OCI-M2 (cell line): ENCODE results near the gene TICAM1.
A peak's percentile ranks its signal among the peaks of the same experiment; 100 is the strongest.
"Not testable (repeated sequence)": the region's sequence is repeated elsewhere in the genome, so short reads cannot be mapped to it uniquely, and the experiment has no call there.

Source experiments
- DNase-seq: peaks from one replicate; lab custom pipeline; 2025; ENCODE audit not compliant: unreplicated experiment; lab: John Stamatoyannopoulos, UW

Gene TICAM1

GRCh38 chr19:4806384-4806783 is 25.1 kb downstream of the TICAM1 start:
- no peak for DNase-seq

- not testable (repeated sequence) for DNase-seq
These were observed 26.4 kb downstream of the TICAM1 start for GRCh38 chr19:4805140-4805539.

DNA sequence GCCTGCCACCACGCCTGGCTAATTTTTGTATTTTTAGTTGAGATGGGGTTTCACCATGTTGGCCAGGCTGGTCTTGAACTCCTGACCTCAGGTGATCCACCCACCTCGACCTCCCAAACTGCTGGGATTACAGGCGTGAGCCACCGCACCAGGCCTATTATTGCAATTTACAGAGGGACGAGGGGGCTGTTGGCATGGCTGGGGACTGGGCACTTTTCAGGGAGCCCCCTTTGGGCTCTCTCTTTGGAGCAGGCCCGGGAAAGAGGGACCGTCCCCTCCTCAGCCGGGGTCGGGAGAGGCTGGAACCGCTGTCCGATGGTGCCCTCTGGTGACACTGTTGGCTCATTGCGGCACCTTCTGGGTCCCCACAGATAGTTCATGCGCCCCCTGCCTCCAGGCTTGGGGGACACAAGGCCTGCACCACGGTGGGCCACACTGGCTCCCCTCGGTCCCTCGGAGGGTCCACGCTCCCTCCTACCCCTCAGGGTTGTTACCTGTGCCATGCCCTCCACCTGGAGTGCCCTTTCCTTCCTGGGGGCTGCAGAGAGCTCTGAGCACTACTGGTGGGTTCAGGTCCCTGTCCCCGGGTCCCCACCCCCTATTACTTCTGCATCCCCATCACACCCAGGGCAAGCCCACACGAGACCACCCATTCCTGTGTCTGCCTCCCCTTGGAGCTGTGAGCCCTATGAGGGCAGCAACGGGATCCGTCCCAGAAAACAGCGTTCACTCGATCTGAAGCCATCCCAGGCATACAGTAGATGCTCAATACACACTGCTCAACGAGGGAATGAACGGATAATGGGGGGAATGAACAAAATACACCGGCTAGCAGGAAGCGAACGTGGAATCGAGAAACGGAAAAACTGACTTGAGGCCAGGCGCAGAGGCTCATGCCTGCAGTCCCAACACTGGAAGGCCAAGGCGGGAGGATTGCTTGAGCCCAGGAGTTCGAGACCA is 27.5 kb downstream of the TICAM1 start:
- peak; percentile 58 for DNase-seq

GRCh38 chr19:4802711-4803110 is 28.8 kb downstream of the TICAM1 start:
- DNase-seq: no peak

DNA sequence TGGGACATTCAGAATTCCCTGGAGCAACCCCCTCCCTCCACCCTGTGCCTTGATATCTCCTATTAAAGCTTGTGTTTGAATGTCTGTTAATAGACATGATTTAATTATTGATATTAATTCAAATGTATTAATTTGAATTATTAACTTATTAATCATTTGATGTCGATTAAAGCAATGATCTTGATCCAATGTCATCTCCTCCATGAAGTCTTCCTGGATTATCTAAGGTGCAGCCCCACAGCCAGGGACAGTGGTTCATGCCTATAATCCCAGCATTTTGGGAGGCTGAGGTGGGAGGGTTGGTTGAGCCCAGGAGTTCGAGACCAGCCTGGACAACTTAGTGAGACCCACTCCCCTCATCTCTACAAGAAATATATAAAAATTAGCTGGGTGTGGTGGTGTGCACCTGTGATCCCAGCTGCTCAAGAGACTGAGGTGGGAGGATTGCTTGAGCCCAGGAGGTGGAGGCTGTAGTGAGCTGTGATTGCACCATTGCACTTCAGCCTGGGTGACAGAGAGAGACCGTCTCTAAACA is 30.4 kb downstream of the TICAM1 start:
- no peak for DNase-seq

- no peak for DNase-seq
These were observed 30.9 kb downstream of the TICAM1 start for GRCh38 chr19:4800591-4801081.

DNA sequence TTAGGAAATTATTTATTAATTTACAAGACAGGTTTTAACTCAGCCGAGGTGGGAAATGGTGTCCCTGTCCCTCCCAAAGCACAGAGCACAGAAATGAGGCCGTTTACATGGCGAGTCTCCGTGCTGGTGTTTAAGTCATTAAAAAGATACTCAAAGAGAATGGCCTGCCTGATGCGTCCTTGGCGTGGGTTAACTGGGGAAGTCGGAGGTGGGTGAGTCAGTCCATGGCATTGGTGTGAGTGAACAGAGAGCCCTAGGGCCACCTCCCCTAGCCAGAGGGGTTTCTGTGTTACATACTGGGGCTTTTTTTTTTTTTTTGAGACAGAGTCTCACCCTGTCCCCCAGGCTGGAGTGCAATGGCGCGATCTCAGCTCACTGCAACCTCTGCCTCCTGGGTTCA is 36.1 kb downstream of the TICAM1 start:
- no peak for DNase-seq

DNA sequence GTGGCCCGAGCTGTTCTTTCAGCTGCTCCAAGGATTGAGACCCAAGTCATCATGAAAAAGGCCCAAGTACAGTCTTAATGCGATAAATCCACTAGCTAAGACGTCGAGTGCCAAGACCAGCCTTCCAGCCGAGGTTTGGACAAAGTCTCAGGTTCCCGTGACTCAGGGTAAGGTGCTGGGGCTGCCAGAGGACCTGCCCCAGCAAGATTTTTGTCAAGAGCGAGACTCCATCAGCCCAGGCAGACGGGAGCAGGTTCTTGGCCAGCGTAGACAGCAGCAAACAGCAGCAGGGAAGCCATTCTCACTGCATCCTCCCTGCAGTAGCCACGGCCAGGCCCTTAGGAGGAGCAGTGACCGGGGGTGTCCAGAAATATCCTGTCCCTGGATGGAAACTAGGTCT is 36.5 kb downstream of the TICAM1 start:
- no peak for DNase-seq

- not testable (repeated sequence) for DNase-seq
These were observed 38.2 kb downstream of the TICAM1 start for GRCh38 chr19:4793278-4793677.

DNA sequence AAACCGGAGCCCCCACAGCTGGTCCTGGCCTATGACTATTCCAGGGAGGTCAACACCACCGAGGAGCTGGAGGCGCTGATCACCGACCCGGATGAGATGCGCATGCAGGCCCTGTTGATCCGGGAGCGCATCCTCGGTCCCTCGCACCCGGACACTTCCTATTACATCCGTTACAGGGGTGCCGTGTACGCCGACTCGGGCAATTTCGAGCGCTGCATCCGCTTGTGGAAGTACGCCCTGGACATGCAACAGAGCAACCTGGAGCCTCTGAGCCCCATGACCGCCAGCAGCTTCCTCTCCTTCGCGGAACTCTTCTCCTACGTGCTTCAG is 38.7 kb downstream of the TICAM1 start:
- not testable (repeated sequence) for DNase-seq

DNA sequence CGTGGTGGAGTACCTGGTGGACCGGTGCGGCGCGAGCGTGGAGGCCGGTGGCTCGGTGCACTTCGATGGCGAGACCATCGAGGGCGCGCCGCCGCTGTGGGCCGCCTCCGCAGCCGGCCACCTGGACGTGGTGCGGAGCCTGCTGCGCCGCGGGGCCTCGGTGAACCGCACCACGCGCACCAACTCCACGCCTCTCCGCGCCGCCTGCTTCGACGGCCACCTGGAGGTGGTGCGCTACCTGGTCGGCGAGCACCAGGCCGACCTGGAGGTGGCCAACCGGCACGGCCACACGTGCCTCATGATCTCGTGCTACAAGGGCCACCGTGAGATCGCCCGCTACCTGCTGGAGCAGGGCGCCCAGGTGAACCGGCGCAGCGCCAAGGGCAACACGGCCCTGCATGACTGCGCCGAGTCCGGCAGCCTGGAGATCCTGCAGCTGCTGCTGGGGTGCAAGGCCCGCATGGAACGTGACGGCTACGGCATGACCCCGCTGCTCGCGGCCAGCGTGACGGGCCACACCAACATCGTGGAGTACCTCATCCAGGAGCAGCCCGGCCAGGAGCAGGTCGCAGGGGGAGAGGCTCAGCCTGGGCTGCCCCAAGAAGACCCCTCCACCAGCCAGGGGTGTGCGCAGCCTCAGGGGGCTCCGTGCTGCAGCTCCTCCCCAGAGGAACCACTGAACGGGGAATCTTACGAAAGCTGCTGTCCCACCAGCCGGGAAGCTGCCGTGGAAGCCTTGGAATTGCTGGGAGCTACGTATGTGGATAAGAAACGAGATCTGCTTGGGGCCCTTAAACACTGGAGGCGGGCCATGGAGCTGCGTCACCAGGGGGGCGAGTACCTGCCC is 39.3 kb downstream of the TICAM1 start:
- DNase-seq: not testable (repeated sequence)

DNA sequence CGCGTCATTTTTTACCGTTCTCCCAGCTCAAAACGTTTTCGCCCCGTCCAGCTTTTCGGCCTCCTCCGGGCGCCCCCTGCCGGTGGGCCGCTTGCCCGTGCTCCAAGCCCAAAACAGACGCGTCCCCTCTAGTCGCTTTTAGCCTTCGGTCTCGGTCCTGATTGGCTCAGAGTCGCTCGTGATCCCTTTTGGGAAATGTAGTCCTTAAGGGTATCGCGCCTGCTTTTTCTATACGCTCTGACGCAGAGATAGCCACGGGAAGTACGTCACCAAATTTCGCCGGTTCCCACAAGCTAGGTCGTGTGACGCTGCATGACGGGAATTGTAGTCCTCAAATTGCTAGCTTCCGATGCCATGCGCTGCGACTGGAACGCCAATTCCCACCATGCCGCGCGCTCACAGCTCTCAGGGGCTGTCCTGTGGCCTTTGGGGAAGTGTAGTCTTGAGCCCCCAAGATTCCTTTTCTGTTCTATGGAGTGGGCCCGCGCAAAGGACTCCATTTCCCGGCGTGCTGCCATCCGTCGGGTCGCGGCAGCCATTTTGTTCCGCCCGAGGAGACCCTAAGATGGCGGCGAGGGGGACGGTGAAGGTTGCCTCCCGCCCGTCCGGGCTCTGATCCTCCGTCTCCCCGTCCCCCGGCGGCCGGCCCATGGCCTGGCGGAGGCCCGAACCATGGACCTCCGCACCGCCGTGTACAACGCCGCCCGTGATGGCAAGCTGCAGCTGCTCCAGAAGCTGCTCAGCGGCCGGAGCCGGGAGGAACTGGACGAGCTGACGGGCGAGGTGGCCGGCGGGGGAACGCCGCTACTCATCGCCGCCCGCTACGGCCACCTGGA is 40.1 kb downstream of the TICAM1 start, which contains the start of gene FEM1A:
TSS of gene FEM1A (plus strand) at position 552 of the 836 bp plus-strand sequence. CDS start at position 673, 121 bp downstream.
- DNase-seq: peak; percentile 98

- not testable (repeated sequence) for DNase-seq
These were observed 45.0 kb downstream of the TICAM1 start for GRCh38 chr19:4786412-4787016.

- no peak for DNase-seq
These were observed 49.7 kb downstream of the TICAM1 start for GRCh38 chr19:4781801-4782200.

DNA sequence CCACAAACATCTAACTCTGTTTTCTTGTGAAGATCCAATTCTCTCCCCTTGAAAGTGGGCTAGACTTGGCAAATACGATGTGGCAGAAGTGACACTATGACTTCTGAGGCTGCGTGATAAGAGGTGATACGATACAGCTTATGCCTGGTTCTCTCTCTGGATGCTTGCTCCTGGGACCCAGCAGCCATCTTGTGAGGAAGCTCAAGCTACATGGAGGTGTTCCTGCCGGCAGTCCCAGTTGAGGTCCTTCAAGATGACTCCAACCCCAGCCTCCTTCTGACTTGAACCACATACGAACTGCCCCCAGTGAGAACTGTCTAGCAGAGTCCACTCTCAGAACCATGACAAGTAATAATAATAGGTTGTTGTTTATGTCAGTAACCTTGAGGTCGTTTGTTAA is 50.7 kb downstream of the TICAM1 start:
- no peak for DNase-seq

- not testable (repeated sequence) for DNase-seq
These were observed 53.4 kb downstream of the TICAM1 start for GRCh38 chr19:4778124-4778523.

GRCh38 chr19:4776436-4777211 is 54.9 kb downstream of the TICAM1 start:
- DNase-seq: no peak

DNA sequence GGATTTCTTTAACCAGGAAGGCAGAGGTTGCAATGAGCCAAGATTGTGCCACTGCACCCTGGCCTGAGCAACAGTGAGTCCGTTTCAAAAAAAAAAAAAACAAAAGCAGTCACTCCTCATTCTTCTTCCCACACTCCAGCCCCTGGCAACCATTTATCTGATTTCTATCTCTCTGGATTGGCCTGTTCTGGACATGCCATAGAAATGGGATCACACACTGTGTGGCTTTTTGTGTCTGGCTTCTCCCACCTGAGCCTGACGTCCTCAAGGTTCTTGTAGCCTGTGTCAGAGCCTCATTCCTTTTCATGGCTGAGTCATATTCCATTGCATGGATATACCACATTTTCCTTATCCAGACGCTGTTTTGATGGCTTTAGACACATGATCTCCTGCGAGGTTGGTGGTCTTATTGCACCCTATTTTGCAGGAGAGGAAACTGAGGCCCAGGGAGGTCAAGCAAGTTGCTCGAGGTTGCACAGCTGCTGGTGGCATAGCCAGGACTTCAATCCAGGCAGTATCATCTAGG is 55.8 kb downstream of the TICAM1 start:
- no peak for DNase-seq

- no peak for DNase-seq
These were observed 57.4 kb downstream of the TICAM1 start for GRCh38 chr19:4774136-4774535.
